ENCODE measurements around the gene MICAL3. TPM values are rescaled to one million over a fixed set of nuclear protein-coding genes. Genes with fewer than 3 reads are reported as not detected.

The MICAL3 gene
- total RNA-seq, 1 donor from 2014 or later = 33.6 TPM

DNA sequence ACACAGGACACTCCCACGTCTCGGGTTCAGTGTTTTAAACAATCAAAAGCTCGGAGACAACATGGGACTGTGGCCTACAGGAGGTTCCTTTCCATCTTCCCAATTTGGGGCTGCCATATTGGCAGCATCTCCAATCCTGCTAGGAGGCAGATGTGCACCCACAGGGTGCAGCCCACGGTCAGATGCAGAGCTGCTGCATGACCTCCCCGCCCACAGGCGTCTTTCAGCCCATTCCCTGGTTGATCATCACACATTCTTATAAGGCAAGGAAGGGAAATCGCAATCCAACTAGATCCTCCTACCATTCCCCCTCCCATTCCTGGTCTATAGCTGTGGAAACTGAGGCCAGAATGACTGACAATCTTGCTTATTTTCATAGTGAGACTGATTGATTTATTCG lies 121.4 kb downstream of the MICAL3 start:
- H3K4me2 ChIP-seq = peak overlapping the region; percentile 78
- Mint-ChIP-seq H3K9me3 (no peaks in the 10 kb centered on the region), H3K4me3 (no peak overlapping the region), H3K27ac (peak overlapping the region; percentile 72), H3K36me3 (peaks cover 32% of the 10 kb centered on the region), H3K27me3 (ENCODE audit: insufficient read depth, low read depth) (peaks cover 4% of the 10 kb centered on the region), H3K4me1 (peaks cover 25% of the 10 kb centered on the region)
- H3K27me3 ChIP-seq = peaks cover 21% of the 10 kb centered on the region
- H2AFZ ChIP-seq (replicated peaks) = no peak overlapping the region
- H3K27ac ChIP-seq = no peak overlapping the region
- DNase-seq (ENCODE audit: low spot score) = no peak
- H3K9me3 ChIP-seq (ENCODE audit: low read depth) = no peaks in the 10 kb centered on the region
- peaks cover 20% of the 10 kb centered on the region for H3F3A ChIP-seq (ENCODE audit: low read depth)
- no peak overlapping the region for H3K9ac ChIP-seq
- no peaks in the 10 kb centered on the region for H3K36me3 ChIP-seq
- peaks cover 18% of the 10 kb centered on the region for H3K4me1 ChIP-seq
- H3K79me2 ChIP-seq (ENCODE audit: low read depth) = peaks cover 6% of the 10 kb centered on the region
- peaks cover 51% of the 10 kb centered on the region for H4K20me1 ChIP-seq (ENCODE audit: low read depth)
- no peak for TF ChIP-seq EZH2 (IDR thresholded peaks at IDR 0.05)
- TF ChIP-seq, protein P1, sequence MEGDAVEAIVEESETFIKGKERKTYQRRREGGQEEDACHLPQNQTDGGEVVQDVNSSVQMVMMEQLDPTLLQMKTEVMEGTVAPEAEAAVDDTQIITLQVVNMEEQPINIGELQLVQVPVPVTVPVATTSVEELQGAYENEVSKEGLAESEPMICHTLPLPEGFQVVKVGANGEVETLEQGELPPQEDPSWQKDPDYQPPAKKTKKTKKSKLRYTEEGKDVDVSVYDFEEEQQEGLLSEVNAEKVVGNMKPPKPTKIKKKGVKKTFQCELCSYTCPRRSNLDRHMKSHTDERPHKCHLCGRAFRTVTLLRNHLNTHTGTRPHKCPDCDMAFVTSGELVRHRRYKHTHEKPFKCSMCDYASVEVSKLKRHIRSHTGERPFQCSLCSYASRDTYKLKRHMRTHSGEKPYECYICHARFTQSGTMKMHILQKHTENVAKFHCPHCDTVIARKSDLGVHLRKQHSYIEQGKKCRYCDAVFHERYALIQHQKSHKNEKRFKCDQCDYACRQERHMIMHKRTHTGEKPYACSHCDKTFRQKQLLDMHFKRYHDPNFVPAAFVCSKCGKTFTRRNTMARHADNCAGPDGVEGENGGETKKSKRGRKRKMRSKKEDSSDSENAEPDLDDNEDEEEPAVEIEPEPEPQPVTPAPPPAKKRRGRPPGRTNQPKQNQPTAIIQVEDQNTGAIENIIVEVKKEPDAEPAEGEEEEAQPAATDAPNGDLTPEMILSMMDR (IDR thresholded peaks at IDR 0.05) = no peak
- no peak for TF ChIP-seq EZH2phosphoT487 (IDR thresholded peaks at IDR 0.05)
- H3K4me3 ChIP-seq = no peak overlapping the region

DNA sequence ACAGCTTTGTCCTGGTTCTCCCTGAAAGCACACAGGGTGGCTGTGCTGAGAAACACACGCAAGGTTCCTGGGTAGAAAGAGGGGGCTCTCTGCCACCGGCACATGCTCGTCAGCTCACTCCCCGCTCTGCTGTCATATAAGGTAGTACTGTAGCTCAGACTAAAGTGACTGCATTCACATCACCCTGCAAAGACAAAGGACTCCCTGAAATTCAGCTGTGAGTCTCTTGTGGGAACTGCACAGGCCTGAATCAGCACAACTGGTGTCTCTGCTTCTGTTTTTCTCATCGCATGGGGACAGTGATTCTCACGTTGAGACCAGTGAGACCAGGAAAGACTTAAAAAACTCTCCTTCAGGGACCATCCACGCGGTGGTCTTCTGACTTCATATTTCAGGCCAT lies 126.0 kb downstream of the MICAL3 start:
- peaks cover 21% of the 10 kb centered on the region for H3K36me3 Mint-ChIP-seq

DNA sequence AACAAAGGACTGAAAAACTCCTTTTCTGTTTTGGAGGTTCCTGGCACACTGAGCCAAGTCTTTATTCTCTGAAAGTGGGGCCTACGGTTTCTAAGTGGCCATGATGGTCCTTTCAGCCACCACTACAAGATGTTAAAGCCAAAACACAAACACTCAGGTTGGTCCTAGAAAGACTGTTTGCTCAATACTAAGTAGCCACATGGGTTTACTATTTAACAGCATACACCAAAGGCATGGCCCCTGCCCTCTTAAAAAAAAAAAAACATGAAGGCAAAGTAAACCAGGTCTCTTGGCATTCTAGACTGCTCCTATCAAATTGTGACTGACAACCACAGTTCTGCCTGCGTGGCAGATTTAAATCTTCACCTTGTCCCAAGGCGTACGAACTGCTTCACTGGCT lies 126.5 kb downstream of the MICAL3 start:
- H2AFZ ChIP-seq (replicated peaks) = no peak overlapping the region

More for the DNA sequence above, 126.0 kb downstream of the MICAL3 start:
- H3K4me3 Mint-ChIP-seq = no peak overlapping the region
- Histone ChIP-seq H2AFZ (replicated peaks) (no peak overlapping the region), H3K27me3 (peaks cover 10% of the 10 kb centered on the region), H3K9ac (no peak overlapping the region), H3K79me2 (ENCODE audit: low read depth) (peaks cover 3% of the 10 kb centered on the region), H3K4me3 (no peak overlapping the region), H3K36me3 (no peaks in the 10 kb centered on the region), H3F3A (ENCODE audit: low read depth) (peaks cover 5% of the 10 kb centered on the region), H3K27ac (no peak overlapping the region), H3K4me2 (no peak overlapping the region), H3K4me1 (peaks cover 6% of the 10 kb centered on the region), H4K20me1 (ENCODE audit: low read depth) (peaks cover 28% of the 10 kb centered on the region), H3K9me3 (ENCODE audit: low read depth) (no peaks in the 10 kb centered on the region)
- peaks cover 2% of the 10 kb centered on the region for H3K27me3 Mint-ChIP-seq (ENCODE audit: insufficient read depth, low read depth)
- peaks cover 5% of the 10 kb centered on the region for H3K4me1 Mint-ChIP-seq
- TF ChIP-seq, protein P1 (IDR thresholded peaks at IDR 0.05) = no peak
- TF ChIP-seq EZH2 (IDR thresholded peaks at IDR 0.05) (no peak), EZH2phosphoT487 (IDR thresholded peaks at IDR 0.05) (no peak)
- no peaks in the 10 kb centered on the region for H3K9me3 Mint-ChIP-seq
- H3K27ac Mint-ChIP-seq = no peak overlapping the region
- DNase-seq (ENCODE audit: low spot score) = no peak

More for the DNA sequence above, 126.5 kb downstream of the MICAL3 start:
- Histone ChIP-seq H3K36me3 (no peaks in the 10 kb centered on the region), H3K79me2 (ENCODE audit: low read depth) (no peaks in the 10 kb centered on the region), H3K4me3 (no peak overlapping the region), H3K9me3 (ENCODE audit: low read depth) (no peaks in the 10 kb centered on the region), H3K4me1 (peaks cover under 1% of the 10 kb centered on the region), H3K9ac (no peak overlapping the region), H3K27me3 (peaks cover 5% of the 10 kb centered on the region), H4K20me1 (ENCODE audit: low read depth) (peaks cover 23% of the 10 kb centered on the region), H3K27ac (no peak overlapping the region), H3F3A (ENCODE audit: low read depth) (peaks cover under 1% of the 10 kb centered on the region), H3K4me2 (no peak overlapping the region)
- DNase-seq (ENCODE audit: low spot score) = no peak
- no peaks in the 10 kb centered on the region for H3K9me3 Mint-ChIP-seq
- no peak overlapping the region for H3K27ac Mint-ChIP-seq
- H3K36me3 Mint-ChIP-seq = peaks cover 26% of the 10 kb centered on the region
- TF ChIP-seq EZH2 (IDR thresholded peaks at IDR 0.05) (no peak), EZH2phosphoT487 (IDR thresholded peaks at IDR 0.05) (no peak)
- TF ChIP-seq, protein P1 (IDR thresholded peaks at IDR 0.05) = no peak
- H3K27me3 Mint-ChIP-seq (ENCODE audit: insufficient read depth, low read depth) = peaks cover 2% of the 10 kb centered on the region
- H3K4me3 Mint-ChIP-seq = no peak overlapping the region
- peaks cover under 1% of the 10 kb centered on the region for H3K4me1 Mint-ChIP-seq

Measured in neural progenitor cell (in vitro differentiated cells).